GDM1 (cell line): ENCODE data around the gene WDR27.
"Not testable (repeated sequence)": the region's sequence is repeated elsewhere in the genome, so short reads cannot be mapped to it uniquely, and the experiment has no call there.

Experiments
- DNase-seq: peaks from one replicate; lab custom pipeline; 2025; lab: John Stamatoyannopoulos, UW

WDR27 gene

DNA sequence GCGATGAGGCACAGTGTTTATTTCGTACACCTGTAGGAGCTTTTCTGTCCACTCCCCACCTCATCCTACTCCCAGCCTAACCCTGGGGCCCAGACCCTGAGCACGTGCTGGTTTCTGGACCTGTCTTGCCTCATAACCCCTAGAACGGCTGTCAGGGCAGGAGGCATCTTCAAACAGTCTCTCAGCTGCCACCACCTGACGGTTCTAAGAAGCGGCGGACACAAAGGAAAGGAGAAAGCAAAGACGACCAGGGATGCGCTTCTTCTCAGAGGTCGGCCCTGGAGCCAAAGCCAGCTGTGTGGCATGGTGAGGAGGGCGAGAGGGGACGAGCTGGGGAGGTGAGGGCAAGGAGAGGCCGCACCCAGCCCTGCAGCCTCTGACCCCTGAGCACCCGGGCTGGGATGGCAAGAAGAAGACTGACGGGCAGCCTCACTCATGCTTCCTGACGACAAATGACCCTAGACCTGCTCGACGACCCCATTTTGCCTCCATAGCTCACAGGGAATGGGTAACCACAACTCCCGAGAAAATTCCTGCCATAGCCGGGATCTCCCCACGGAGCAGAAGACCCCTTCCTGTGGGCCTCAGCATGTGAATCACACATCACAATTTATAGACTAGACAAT, 62.1 kb downstream of the WDR27 start:
- DNase-seq, result no peak

DNA sequence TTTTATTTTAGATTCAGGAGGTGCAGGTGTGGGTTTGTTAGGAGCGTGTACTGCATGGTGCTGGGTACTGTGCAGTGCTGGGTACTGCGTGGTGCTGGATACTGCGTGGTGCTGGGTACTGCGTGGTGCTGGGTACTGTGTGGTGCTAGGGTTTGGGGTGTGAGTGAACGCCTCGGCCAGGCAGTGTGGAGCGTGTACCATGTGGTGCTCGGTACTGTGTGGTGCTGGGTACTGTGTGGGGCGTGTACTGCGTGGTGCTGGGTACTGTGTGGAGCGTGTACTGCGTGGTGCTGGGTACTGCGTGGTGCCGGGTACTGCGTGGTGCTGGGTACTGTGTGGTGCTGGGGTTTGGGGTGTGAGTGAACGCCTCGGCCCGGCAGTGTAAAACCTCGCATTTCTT, 62.9 kb downstream of the WDR27 start:
- DNase-seq, result no peak

DNA sequence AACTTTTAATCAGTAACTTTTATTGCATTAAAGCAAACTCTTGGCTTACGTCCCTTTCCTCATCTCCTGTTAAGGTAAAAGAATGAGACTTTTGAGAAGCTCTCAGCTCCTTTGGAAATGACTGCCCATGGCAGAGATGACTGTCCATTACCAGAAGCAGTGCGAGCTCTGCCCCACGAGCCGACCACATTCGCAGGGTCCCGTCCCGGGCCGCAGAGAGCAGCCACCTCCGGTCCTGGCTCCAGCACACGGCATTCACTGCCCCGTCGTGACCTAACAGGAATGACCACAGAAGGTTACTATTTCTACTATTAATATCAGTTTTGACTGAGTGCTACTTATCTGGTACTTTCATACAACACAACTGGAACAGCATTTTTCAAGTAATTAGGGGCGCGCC, 63.4 kb downstream of the WDR27 start:
- DNase-seq, result no peak

DNA sequence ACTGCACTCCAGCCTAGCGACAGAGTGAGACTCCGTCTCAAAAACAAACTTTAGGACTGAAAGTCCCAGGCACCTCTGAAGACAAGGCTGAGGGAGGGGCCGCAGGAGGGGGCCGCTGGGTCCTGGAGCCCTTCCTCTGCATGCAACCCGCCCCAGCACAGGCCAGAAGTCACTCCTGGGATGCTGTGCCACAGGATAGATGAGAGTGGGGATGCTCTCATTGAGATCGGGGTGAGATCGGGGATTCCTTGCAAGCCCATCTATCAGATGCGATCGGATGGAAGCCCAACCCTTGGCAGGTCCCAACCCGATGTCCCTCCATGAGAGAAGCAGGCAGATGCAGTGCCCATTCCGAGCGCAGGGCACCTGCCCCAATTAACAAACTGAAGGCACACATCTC, 66.5 kb downstream of the WDR27 start:
- no peak for DNase-seq

DNA sequence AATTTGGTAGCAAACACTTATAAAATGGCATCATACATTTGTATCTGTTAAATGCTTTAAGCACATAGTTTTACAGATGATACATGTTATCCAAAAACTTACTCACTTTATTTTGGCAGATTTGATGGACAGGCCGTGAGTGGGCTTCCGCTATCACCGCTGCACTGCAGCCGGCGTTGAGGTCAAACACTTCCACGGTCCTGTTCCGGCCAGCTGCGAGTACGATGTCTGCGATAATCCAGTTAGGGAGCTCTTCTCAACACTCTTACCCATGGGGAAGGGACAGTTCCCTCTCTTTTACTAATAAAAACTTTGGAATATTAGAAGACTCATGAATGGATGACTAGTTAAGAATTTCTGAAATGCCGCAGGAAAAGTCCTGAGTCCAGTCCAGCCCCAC, 69.0 kb downstream of the WDR27 start:
- no peak for DNase-seq

DNA sequence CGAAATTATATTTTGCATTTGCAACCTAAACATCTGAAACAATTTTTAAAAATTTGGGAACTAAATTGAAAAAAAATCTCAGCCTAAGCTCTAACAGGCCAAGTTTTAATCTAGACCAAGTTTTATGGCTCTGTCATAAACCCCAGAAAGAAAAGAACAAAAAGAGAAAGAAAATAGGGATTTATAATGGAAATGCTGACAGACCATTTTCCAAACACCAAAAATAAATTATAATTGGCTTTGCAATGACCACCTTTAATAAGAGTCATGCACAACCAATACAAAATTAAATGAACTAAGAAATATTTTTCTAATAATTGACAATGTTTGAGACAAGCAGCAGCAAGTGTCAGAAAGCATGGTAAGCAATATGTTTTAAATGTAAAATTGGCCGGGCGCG, 72.6 kb downstream of the WDR27 start:
- DNase-seq, result no peak

DNA sequence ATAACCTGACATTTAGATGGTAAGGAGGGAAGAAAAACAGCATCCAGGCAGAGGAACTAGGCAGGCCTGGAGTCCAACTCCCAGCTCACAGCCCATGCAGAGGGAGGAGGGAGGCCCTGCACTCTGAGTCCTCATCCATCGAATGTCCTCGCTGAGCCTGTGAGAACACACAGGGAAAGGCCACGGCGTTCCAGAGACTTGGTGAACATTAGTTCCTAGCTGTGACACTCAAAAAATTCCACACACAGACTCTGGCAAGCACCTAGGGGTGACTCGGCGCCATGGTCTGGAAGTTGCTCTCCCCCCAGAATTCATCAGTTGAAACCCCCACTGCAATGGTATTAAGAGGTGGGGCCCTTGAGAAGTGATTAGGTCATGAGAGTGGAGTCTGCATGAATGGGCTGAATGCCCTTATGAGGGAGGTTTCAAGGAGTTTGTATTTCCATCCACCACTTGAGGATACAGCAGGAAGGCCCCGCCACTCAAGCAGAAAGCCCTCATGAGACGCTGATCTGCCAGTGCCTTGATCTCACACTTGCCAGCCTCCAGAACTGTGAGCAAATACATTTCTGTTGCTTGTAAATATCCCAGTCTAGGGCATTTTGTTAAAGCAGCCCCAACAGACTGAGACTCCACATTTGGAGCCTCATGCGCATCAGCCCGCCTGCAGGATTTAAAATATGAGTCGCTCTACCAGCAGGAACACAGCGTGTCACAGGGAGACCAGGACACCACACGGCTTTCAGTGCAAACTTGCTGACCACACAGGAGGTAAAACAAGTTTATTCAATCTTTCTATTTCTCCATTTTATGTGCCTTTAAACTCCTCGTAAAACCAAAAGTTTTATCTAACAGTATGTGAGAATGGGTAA, 73.9 kb downstream of the WDR27 start:
- no peak for DNase-seq

DNA sequence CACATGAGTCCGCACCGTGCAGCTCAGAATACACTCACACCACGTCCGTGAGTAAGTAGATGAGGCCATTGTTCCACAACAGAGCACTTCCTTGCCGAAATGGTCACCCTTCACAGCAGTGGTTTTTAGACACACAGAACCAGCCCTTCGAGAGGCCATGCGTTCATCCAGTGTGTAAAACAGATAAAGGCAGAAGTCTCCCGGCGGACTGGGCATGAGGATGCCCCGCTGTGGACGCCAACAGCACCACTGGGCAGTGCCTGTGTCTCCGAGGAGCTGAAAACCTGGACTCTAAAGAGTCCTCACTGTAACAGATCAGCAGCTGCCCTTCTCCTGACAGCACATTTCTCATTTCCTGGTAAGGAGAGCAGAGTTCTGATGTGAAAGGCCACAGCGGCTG, 75.2 kb downstream of the WDR27 start:
- no peak for DNase-seq

DNA sequence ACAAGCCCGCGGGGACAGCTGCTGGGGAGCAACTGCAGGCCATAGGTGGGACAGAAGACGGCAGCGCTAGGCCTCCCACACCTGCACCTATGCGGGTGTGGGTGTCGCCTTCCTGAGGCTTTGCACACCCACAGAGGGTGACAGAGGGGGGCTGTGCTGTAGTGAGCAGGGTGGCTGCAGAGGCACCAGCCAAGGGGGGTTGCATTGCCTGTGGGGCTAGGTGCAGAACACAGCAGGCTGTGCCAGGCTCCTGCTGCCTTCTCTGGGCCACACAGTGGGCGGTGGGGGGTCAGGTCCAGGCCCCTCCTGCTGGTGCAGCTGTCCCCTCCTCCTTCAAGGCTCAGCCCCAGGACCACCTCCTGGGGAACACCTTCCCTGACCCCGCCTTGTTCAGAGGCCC, 75.7 kb downstream of the WDR27 start:
- no peak for DNase-seq

DNA sequence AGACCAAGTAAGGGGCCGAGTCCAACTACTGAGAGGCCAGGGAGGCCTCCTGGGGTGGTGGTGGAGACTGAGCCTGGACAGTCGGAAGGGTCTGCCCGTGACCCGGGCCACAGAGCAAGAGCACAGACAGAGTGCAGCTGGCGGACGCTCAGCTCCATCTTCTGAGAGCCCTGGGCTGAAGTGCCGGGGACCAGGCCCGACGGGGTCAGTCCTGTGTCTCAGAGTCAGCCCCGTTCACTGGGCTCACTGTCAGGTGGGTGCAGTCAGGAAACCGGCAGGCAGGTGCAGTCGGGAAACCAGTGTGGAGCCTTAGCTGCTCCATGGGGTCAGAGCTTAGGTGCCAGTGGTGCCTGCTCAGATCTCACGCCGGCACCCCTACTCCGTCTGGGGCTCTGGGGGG, 76.5 kb downstream of the WDR27 start:
- no peak for DNase-seq

DNA sequence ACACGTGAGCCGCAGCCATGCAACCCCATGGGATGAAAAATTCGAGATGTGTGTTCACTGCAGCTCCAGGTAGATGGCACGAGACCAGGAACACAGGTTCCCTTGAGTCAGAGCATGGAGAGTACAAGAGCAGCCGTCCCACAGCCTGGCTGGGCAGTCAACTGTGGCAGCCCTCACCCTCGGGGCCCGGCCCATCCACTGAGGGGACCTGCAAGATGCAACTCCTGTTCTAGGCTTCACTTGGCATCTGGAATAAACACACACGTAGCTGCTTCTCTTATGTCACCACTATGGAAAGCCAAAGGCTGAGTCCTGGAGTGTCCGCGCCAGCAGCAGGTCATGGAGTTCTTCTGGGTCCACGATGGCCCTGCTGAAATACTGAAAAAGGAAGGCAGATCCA, 77.0 kb downstream of the WDR27 start:
- no peak for DNase-seq

DNA sequence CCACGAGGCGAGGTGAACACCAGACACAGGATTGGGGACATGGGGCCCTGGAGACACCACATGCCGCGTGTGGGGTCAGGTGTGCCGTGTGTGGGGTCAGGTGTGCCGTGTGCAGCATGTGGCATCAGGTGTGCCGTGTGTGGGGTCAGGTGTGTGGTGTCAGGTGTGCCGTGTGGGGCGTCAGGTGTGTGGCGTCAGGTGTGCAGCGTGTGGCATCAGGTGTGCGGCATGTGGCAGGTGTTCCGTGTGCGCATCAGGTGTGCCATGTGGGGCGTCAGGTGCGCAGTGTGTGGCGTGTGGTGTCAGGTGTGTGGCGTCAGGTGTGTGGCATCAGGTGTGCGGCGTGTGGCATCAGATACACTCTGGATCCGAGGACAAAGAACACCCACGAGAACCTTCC, 77.9 kb downstream of the WDR27 start:
- DNase-seq, result no peak

DNA sequence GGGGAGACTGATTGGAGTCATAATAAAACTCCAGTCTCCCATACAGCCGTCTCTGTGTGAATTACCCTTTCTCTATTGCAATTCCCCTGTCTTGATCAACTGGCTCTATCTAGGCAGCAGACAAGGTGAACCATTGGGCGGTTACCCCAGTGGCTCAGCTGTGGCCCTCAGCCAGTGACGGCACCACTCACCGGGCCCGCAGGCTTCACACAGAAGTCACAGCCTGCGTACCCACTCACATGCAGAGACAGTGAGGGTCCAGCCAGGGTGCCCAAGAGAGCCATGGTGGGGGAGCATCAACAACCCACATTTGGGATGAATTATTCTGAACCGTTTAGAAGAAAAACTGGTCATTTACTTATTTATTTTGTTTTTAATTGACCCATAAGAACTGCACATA, 78.5 kb downstream of the WDR27 start:
- DNase-seq, result no peak

DNA sequence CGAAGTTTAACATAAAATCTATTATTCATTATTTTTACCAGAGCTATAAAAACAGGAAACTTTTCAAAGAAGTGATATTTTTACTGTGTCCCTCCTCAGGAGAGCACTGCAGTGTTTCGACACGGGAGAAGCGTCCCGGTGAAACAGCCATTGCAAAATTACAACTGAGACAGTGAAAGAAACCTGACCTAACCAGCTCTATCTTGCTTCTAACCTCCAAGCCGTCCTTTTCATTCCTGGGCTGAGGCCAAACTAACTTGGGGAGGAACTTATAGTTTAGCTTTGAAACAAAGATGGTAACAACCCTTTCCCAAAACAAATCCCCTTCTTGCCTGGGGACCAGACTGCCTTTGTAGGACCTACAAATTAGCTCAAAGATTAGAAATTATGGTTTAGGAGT, 79.2 kb downstream of the WDR27 start:
- DNase-seq, result no peak

DNA sequence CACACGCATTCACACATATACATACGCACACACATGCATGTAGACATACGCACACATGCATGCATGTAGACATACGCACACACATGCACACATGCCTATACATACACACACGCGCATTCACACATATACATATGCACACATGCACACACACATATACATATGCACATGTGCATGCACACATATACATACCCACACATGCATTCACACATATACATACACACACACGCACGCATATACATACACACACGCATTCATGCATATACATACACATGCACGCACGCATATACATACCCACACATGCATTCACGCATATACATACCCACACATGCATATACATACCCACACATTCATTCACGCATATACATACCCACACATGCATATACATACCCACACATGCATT, 80.5 kb downstream of the WDR27 start:
- DNase-seq, result no peak

DNA sequence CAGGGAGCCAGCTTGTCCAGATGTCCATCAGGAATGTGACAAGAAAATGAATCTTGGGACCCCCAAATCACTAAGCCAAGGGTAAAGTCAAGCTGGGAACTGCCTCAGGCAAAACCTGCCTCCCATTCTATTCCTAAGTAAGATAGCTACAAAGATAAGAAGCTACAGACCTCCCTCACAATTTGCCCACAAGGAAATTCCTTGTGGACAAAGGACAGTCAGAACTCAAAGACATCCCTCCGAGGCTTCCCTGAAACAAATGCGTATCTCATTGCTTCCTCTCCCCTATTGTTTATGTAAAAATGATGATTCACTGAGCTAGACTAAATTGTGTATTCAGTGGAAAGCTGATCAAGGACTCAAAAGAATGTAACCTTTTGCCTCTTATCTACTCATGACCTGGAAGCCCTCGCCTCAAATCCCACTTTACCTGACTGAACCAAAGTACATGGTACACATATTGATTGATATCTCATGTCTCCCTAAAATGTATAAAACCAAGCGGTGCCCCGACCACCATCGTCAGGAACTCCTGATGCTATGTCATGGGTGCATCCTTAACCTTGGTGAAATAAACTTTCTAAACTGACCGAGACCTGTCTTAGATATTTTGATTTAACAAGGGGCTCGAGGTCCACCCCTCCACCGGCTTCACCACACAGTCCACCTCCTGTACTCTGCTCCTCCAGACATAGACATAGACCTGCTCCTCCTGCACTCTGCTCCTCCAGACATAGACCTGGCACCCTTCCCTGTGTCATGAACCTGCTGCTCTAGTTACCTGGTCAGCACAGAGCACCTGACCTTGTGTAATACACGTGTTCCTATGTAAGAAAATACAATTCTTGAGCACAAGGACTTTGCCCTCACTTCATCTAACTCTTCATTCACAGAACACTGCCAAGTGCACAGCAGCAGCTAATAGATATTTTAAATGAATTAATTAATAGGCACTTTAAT, 81.4 kb downstream of the WDR27 start:
- DNase-seq, result no peak

DNA sequence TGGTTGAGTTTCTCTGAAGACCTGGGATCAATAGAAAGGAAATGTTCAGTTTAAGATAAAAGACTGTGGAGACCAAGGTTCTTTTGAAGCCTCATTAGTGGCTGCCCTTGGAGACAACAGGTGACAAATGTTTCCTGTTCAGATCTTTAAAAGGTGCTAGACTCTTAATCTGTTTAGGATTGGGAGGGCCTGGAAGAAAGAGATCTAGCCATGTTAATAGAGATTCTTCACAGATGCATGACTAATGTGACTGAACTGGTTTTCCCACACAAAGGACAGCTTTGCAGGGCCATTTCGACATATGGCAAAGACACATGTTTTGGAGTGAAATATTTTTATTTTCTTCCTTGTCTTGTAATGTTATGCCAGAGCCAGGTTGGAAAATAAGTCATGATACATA, 82.2 kb downstream of the WDR27 start:
- DNase-seq, result no peak

DNA sequence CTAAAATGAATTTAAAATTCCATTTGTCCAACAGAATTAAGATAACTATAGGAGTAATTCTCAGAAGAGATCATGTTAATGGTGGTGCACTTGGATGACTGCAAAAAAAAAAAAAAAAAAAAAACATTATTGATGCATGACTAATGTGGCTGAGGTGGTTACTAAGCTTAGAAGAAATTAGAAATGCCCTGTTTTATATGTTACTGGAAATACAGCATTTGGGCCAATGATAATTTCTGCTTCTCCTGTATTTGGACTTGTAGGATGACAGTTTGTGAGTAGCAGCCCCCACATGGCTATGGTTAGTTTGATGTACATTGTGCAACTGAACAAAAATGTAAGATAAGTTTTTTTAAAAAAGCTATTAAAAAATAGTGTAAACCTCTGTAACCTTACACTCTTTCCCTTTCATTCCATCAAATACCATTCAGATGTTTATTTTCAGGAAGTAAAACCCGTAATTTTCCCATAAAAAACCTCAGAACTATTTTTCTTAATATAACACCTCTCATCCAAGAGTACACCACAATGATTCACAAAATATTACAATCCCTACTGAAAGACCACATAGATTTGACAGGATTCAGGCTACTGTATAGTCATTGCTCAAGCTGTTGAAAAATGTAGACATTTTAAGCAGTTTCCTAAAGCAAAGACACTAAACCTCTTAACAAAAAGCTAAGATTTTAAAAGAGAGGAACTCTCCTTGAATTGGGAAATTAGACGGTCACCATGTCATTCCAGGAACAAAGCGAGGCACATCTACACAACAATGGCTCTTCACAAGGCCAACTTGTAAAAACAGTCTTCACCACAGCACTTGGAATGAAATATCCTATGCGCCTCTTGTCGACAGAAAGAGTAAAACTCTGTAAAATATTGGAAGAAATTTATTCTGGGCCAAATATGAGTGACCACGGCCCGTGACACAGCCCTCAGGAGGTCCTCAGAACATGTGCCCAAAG, 83.0 kb downstream of the WDR27 start:
- no peak for DNase-seq

DNA sequence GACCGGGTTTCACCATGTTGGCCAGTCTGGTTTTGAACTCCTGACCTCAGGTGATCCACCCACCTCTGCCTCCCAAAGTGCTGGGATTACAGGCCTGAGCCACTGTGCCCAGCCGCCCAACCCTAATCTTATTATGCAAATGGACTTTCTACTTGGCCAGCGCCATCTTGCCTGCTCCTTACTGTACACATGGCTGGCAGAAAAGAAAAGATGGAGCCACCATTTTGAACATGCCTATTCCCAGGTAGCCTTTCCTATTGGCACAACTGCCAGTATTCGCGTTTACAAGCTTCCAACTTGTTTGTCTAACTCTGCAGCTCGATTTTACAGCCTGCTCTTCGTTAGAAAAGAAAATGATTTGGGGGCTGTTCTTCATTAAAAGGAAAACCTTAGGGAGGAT, 84.3 kb downstream of the WDR27 start:
- DNase-seq, result no peak

DNA sequence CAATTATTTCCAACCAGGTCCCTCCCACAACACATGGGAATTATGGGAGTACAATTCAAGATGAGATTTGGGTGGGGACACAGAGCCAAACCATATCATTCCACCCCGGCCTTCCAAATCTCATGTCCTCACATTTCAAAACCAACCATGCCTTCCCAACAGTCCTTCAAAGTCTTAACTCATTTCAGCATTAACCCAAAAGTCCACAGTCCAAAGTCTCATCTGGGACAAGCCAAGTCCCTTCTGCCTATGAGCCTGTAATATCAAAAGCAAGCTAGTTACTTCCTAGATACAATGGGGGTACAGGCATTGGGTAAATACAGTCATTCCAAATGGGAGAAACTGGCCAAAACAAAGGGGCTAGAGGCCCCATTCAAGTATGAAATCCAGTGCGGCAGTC, 93.2 kb downstream of the WDR27 start:
- DNase-seq, result not testable (repeated sequence)

DNA sequence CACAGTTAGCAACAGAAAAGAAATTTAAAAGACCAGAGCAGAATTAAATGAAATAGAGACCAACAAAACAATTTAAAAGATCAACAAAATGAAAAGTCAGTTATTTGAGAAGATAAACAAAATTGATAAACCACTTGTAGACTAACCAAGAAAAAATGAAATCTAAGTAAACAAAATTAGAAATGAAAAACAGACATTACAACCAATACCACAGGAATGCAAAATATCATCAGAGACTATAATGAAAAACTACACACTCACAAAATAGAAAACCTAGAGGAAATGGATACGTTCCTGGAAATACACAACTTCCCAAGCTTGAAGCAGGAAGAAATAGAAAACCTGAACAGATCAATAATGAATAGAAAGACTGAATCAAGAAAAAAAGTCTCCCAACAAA, 97.8 kb downstream of the WDR27 start:
- no peak for DNase-seq

DNA sequence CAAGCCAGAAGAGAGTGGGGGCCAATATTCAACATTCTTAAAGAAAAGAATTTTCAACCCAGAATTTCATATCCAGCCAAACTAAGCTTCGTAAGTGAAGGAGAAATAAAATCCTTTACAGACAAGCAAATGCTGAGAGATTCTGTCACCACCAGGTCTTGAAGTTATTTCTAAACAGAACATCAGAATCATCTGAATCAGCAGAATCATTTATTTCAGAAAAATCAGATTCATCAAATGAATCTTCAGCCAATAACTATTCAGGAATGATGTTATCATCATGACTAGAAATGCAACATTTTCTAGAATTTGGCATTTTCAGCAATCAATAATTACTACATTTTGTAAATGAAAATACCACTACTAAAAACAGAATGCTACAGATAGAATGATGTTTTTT, 100.7 kb downstream of the WDR27 start:
- DNase-seq, result not testable (repeated sequence)
